Caco-2 (cell line): ENCODE results near the gene SLIT2. TPM values are rescaled to one million over a fixed set of nuclear protein-coding genes. Genes with fewer than 3 reads are reported as not detected.

Experiments
- BruUV-seq: library from RNA; stranded (reverse); fragments of 400-500 nt; replicated peaks from 2 replicates; lab custom pipeline; 2021; lab: Mats Ljungman, UMichigan
- CTCF ChIA-PET: fragments of 300-600 bp; sonication (Branson Sonifier 250); formaldehyde crosslinking; loops from one replicate; lab custom pipeline; 2022; ENCODE audit warnings: antibody characterized with exemption; lab: Charles Lee
- POLR2A ChIA-PET: fragments of 300-600 bp; sonication (Branson Sonifier 250); formaldehyde crosslinking; loops from one replicate; lab custom pipeline; 2022; ENCODE audit warnings: antibody characterized with exemption; lab: Charles Lee
- DNase-seq, 2 experiments: peaks; one replicate each; pipeline versions ENCODE4 v3.0.0 to v3.0.0-alpha.2; 2020 to 2022
- H3K27me3 ChIP-seq: replicated peaks from 2 replicates; pipeline ENCODE4 v1.6.0; 2011; ENCODE audit warnings: low read length; ENCODE audit not compliant: control insufficient read depth, insufficient read depth
- H3K36me3 ChIP-seq: 2 replicates; pipeline ENCODE4 v1.5.1; 2011; ENCODE audit warnings: low read length; ENCODE audit not compliant: control insufficient read depth, insufficient read depth
- H3K4me1 ChIP-seq: fragments of 250-450 bp; sonication (Bioruptor Pico); 2 replicates; pipeline ENCODE4 v1.5.1; 2020; ENCODE audit warnings: mild to moderate bottlenecking
- H3K4me3 ChIP-seq: 2 replicates; pipeline ENCODE4 v1.5.1; 2011; ENCODE audit warnings: low read depth, mild to moderate bottlenecking, control low read depth, low read length
- H3K9me3 ChIP-seq: fragments of 250-450 bp; sonication (Bioruptor Pico); 2 replicates; pipeline ENCODE4 v1.5.1; 2020; ENCODE audit warnings: mild to moderate bottlenecking, moderate library complexity
- H3K27ac Mint-ChIP-seq: one replicate; pipeline ENCODE4 v1.8.0; 2022; ENCODE audit warnings: mixed read lengths; ENCODE audit not compliant: unreplicated experiment
- H3K27me3 Mint-ChIP-seq: one replicate; pipeline ENCODE4 v1.8.0; 2022; ENCODE audit warnings: mixed read lengths; ENCODE audit not compliant: insufficient read depth, unreplicated experiment
- H3K36me3 Mint-ChIP-seq: one replicate; pipeline ENCODE4 v1.8.0; 2022; ENCODE audit warnings: mild to moderate bottlenecking, mixed read lengths; ENCODE audit not compliant: insufficient read depth, unreplicated experiment
- H3K4me1 Mint-ChIP-seq: one replicate; pipeline ENCODE4 v1.8.0; 2022; ENCODE audit warnings: low read depth, mixed read lengths; ENCODE audit not compliant: unreplicated experiment
- H3K4me3 Mint-ChIP-seq: one replicate; pipeline ENCODE4 v1.8.0; 2022; ENCODE audit warnings: mild to moderate bottlenecking, moderate library complexity, mixed read lengths; ENCODE audit not compliant: unreplicated experiment
- H3K9me3 Mint-ChIP-seq: one replicate; pipeline ENCODE4 v1.8.0; 2022; ENCODE audit warnings: mixed read lengths; ENCODE audit not compliant: unreplicated experiment
- CTCF ChIP-seq, 2 experiments: fragments of 200-600 bp in 1 of 2; IDR thresholded peaks; 1 replicate in 1 of 2; 2 replicates in 1 of 2; pipeline versions ENCODE4 v1.5.1 to v1.8.0; 2011 to 2022; ENCODE audit warnings: antibody characterized with exemption in 1 of 2, control low read depth in 1 of 2, inconsistent platforms in 1 of 2, low read depth in 1 of 2, low read length in 1 of 2, mild to moderate bottlenecking in 1 of 2, moderate library complexity in 1 of 2; ENCODE audit not compliant: insufficient read depth in 1 of 2, severe bottlenecking in 1 of 2, unreplicated experiment in 1 of 2
- intact Hi-C: fragments of 100-400 bp; cut with micrococcal nuclease; formaldehyde crosslinking; loops from one replicate; pipeline ENCODE4 v1.10.0; 2022; ENCODE audit not compliant: unreplicated experiment
- total RNA-seq: library from RNA; stranded (reverse); gene quantifications from 2 replicates; pipeline ENCODE4 v1.2.3, GENCODE V29; 2022

Gene SLIT2
- total RNA-seq, 1 experiment from 2014 or later: 0.68 TPM

DNA sequence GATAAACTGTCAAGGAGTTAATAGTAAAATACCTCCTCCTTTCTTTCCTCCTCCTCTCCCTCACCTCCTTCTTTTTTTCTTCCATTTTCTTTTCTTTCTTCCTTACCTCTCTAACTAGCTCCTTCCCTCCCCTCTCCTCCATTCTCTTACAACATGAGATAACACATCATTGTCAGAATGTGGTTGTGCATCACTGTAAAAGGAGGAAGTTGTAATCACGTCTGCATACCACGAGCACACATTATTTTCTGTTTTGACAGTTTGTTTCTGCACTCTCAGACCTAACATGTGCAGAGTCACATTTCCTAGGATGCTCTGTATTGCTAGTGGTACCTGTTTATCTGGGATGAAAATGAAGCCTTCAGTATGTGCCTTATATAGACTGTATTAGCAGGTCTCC is 9.1 kb downstream of the SLIT2 start:
- Histone ChIP-seq H3K36me3 (no peaks in the 10 kb centered on the region), H3K27me3 (no peaks in the 10 kb centered on the region), H3K4me3 (no peak overlapping the region), H3K9me3 (no peaks in the 10 kb centered on the region), H3K4me1 (no peaks in the 10 kb centered on the region)
- no peak for DNase-seq
- POLR2A ChIA-PET: no interaction called here
- Mint-ChIP-seq H3K27ac (no peak overlapping the region), H3K36me3 (no peaks in the 10 kb centered on the region), H3K9me3 (no peaks in the 10 kb centered on the region), H3K27me3 (peaks cover 4% of the 10 kb centered on the region), H3K4me1 (no peaks in the 10 kb centered on the region), H3K4me3 (no peak overlapping the region)
- no peak for TF ChIP-seq CTCF (IDR thresholded peaks at IDR 0.05; ENCODE audit: insufficient read depth in 1 of 2, low read depth in 1 of 2, low read length in 1 of 2, severe bottlenecking in 1 of 2, unreplicated experiment in 1 of 2)
- BruUV-seq: no TSS peak
- intact Hi-C loops: no loop called here
- CTCF ChIA-PET: no interaction called here

GRCh38 chr4:20262221-20262620 is 10.5 kb downstream of the SLIT2 start:
- BruUV-seq: no TSS peak
- Histone ChIP-seq H3K27me3 (no peaks in the 10 kb centered on the region), H3K4me1 (no peaks in the 10 kb centered on the region), H3K9me3 (no peaks in the 10 kb centered on the region), H3K4me3 (no peak overlapping the region), H3K36me3 (no peaks in the 10 kb centered on the region)
- ChIA-PET CTCF (no interaction called here), POLR2A (no interaction called here)
- Mint-ChIP-seq H3K4me3 (no peak overlapping the region), H3K9me3 (no peaks in the 10 kb centered on the region), H3K4me1 (no peaks in the 10 kb centered on the region), H3K27me3 (peaks cover 8% of the 10 kb centered on the region), H3K27ac (no peak overlapping the region), H3K36me3 (no peaks in the 10 kb centered on the region)
- TF ChIP-seq CTCF (IDR thresholded peaks at IDR 0.05; ENCODE audit: insufficient read depth in 1 of 2, low read depth in 1 of 2, low read length in 1 of 2, severe bottlenecking in 1 of 2, unreplicated experiment in 1 of 2): no peak
- intact Hi-C loops: no loop called here
- no peak for DNase-seq

DNA sequence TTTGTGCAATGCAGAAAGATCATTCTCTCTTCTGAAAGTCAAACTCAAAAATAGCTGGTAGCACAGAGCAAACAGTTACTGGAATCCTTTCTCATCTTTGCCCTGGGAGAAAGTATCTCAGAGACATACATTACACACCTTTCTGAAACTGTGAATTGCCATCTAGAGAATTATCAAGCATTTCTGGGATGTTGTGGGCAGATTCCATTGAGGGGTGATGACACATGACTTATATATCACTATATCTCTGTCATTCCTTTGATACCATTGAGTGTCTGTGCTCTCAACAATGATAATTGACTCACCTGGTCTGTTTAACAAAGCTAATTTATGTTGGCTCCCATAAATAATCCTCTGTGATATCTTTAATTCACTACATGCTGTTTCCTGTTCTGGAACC is 13.0 kb downstream of the SLIT2 start:
- Mint-ChIP-seq H3K4me1 (no peaks in the 10 kb centered on the region), H3K27me3 (peaks cover 11% of the 10 kb centered on the region), H3K36me3 (no peaks in the 10 kb centered on the region), H3K9me3 (no peaks in the 10 kb centered on the region), H3K4me3 (no peak overlapping the region), H3K27ac (no peak overlapping the region)
- no peaks in the 10 kb centered on the region for H3K9me3 ChIP-seq
- no peaks in the 10 kb centered on the region for H3K4me1 ChIP-seq
- CTCF ChIA-PET: no interaction called here
- intact Hi-C loops: no loop called here
- H3K4me3 ChIP-seq: no peak overlapping the region
- no peak for DNase-seq
- no peaks in the 10 kb centered on the region for H3K27me3 ChIP-seq
- POLR2A ChIA-PET: no interaction called here
- TF ChIP-seq CTCF (IDR thresholded peaks at IDR 0.05; ENCODE audit: insufficient read depth in 1 of 2, low read depth in 1 of 2, low read length in 1 of 2, severe bottlenecking in 1 of 2, unreplicated experiment in 1 of 2): no peak
- H3K36me3 ChIP-seq: no peaks in the 10 kb centered on the region
- BruUV-seq: no TSS peak
